AG04449 (cell line): ENCODE data around the gene CPNE8.

Experiments
- CTCF ChIA-PET: fragments of 350-600 bp; formaldehyde crosslinking; extraction: SDS; loops from one replicate; lab custom pipeline; 2021; ENCODE audit warnings: antibody characterized with exemption; lab: Yijun Ruan, JAX
- POLR2A ChIA-PET: fragments of 400-600, 350-600 bp; formaldehyde crosslinking; extraction: SDS; loops from one replicate; lab custom pipeline; 2020; ENCODE audit warnings: antibody characterized with exemption, inconsistent platforms; lab: Yijun Ruan, JAX
- DNase-seq: peaks from one replicate; pipeline ENCODE4 v3.0.0-alpha.2; 2010; ENCODE audit warnings: low read depth, low spot score
- H3K4me3 ChIP-seq: 2 replicates; pipeline ENCODE4 v1.5.1; 2011; ENCODE audit warnings: low read depth, mild to moderate bottlenecking, control low read depth, low read length
- CTCF ChIP-seq: IDR thresholded peaks from one replicate; pipeline ENCODE4 v1.5.1; 2011; ENCODE audit warnings: mild to moderate bottlenecking, moderate library complexity, low read length, control low read depth, inconsistent platforms; ENCODE audit not compliant: insufficient read depth; ENCODE audit errors: missing control alignments

CPNE8 gene

GRCh38 chr12:38892087-38892786 is 13.2 kb downstream of the CPNE8 start:
- ChIA-PET POLR2A (no interaction called here), CTCF (no interaction called here)
- TF ChIP-seq CTCF: no peak
- no peak overlapping the region for H3K4me3 ChIP-seq
- DNase-seq: no peak

- no peak for DNase-seq
- TF ChIP-seq CTCF: no peak
- POLR2A ChIA-PET: no interaction called here
- no peak overlapping the region for H3K4me3 ChIP-seq
- CTCF ChIA-PET: no interaction called here
Measured at GRCh38 chr12:38890102-38890855, 15.1 kb downstream of the CPNE8 start.

GRCh38 chr12:38889297-38889815 is 16.0 kb downstream of the CPNE8 start:
- POLR2A ChIA-PET: no interaction called here

GRCh38 chr12:38887770-38888169 is 17.6 kb downstream of the CPNE8 start:
- ChIA-PET POLR2A (no interaction called here), CTCF (no interaction called here)
- no peak for TF ChIP-seq CTCF
- DNase-seq: no peak
- H3K4me3 ChIP-seq: no peak overlapping the region

More at GRCh38 chr12:38889297-38889815, 16.0 kb downstream of the CPNE8 start:
- TF ChIP-seq CTCF: no peak
- no peak for DNase-seq
- CTCF ChIA-PET: no interaction called here
- H3K4me3 ChIP-seq: no peak overlapping the region

- DNase-seq: no peak
- ChIA-PET CTCF (no interaction called here), POLR2A (no interaction called here)
- H3K4me3 ChIP-seq: no peak overlapping the region
- TF ChIP-seq CTCF: no peak
Measured at GRCh38 chr12:38886931-38887330, 18.5 kb downstream of the CPNE8 start.

GRCh38 chr12:38886064-38886463 is 19.3 kb downstream of the CPNE8 start:
- POLR2A ChIA-PET: no interaction called here
- CTCF ChIA-PET: no interaction called here
- TF ChIP-seq CTCF: no peak
- no peak overlapping the region for H3K4me3 ChIP-seq
- DNase-seq: no peak
